GM19397 (cell line): Measurements from ENCODE around the gene CAPN1.

Experiments
- ATAC-seq: cut with Tn5 transposase; IDR thresholded peaks from one replicate; pipeline ENCODE4 v1.9.1; 2021; ENCODE audit warnings: mild to moderate bottlenecking, moderate library complexity; ENCODE audit not compliant: unreplicated experiment

The CAPN1 gene

DNA sequence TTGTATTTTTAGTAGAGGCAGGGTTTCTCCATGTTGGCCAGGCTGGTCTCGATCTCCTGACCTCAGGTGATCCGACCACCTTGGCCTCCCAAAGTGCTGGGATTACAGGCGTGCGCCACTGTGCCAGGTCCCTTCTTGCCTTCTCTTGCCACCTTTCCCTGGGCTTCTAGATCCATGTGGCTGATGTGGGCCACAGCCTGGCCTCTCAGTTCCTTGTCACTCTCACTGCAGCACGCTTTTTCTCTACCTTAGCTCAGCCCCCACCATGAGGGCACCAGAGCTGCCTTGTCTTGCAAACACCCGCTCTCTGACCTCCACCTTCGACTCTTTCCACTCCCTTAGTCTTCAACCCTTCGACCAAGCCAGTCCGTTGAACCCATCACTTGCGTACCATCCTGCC, 7.5 kb downstream of the CAPN1 start:
- no peak for ATAC-seq

DNA sequence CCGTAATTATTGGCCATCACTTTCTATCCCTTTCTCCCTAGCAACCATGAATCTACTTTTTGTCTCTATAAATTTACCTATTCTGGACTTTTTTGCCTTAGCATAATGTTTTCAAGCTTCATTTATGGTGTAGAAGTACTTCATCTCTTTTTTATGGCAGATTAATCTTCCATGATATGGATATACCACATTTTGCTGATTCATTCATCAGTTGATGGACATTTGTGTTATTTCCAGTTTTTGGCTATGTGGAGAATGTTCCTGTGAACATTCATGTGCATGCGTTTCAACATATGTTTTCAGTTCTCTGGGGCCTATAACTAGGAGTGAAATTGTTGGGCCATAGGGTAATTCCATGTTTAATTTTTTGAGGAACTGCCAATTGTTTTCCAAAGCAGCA, 12.8 kb downstream of the CAPN1 start:
- no peak for ATAC-seq

DNA sequence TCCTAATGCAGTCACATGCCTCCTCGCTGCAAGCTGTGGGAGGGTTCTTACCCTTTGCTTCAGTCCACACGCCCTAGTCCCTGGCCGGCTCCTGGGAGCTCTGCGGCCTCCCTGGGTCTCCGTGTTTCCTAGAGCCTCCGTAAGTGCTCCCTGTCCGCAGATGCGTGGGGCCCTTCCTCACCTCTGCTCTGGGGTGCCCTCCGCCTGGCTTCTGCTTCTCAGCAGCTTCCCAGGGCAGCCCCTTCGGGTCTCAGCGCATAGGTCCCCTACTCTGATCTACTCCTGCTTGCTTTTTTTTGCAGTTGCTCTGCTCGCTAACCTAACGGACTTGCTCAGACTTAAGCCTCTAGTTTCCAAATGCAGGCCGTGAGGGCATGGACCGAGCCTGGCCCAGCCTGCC, 22.4 kb downstream of the CAPN1 start:
- no peak for ATAC-seq

DNA sequence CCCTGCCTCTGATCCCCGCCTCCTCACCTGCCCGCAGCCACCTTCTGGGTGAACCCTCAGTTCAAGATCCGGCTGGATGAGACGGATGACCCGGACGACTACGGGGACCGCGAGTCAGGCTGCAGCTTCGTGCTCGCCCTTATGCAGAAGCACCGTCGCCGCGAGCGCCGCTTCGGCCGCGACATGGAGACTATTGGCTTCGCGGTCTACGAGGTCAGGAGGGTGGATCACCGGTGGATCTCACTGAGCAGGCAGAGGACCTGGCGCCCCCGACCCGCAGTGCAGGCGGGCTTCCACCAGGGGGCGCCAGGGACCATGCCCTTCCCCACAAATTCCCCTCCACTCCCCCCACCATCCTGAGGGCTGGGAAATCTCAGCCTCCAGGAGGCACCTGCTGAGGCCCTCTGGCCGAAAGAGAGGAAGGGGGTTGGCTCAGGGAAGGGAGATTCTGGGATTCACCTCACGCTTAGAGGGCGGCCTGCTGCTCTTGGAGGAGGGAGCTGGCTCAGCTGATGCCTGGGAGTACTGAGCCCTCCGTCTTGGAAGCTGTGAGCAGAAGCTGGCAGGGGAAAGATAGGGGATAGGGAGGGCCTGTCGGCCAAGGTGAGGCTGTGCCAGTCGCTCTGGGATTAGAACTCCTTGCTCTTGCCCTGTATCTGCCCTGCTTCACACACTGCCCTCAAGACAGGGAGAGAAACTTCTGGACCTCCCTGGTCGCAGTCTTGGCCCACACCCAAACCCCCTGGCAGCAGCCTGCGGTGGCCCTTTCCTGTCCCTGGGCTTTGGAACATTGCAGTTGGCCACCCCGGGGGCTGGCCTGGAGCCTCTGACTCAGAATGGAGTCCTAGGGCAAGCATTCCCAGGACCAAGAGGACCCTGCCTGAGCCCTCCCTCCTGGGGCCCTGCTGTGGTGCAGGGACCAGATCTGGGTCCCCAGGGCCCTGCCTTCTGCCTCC, 23.2 kb downstream of the CAPN1 start:
- ATAC-seq = no peak

DNA sequence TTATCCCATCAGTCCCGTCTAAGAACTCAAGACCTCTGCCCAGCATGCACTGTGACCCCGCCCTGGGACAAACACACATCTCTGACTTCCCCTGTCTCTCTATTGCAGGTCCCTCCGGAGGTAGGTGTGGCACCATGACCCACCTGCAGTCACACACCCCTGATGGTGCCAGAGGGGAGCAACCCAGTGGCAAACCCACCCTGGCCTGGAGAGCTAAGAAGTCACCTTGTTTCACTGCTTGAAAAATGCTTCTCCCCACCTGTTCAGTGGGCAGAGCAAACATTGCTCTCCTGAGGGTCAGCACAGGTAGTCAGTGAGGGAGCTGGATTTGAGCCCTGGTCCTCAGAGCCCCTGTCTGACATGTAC, 23.9 kb downstream of the CAPN1 start:
- no peak for ATAC-seq

DNA sequence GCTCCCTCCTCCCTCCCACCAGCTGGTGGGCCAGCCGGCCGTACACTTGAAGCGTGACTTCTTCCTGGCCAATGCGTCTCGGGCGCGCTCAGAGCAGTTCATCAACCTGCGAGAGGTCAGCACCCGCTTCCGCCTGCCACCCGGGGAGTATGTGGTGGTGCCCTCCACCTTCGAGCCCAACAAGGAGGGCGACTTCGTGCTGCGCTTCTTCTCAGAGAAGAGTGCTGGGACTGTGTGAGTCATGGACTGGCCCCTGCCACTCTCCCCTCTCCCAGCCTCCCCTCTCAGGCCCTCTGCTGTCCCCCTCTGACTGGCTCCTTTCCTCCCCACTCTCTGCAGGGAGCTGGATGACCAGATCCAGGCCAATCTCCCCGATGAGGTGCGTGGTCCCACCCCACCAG, 24.7 kb downstream of the CAPN1 start:
- no peak for ATAC-seq

DNA sequence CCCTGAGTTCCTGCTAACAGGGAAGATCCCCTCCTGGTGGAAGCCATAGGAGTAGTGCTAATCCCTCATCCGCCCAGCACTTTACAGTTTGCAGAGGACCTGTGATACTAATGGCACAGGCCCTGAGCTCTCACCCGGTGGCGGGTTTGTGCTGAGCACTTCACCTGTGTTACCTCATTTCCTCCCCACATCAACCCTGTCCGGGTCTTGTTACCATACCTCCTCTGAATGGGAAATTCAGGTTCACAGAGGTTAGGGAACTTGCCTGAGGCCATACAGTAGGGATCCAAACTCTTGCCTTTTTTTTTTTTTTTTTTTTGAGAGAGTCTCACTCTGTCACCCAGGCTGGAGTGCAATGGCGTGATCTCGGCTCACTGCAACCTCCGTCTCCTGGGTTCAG, 25.2 kb downstream of the CAPN1 start:
- no peak for ATAC-seq

DNA sequence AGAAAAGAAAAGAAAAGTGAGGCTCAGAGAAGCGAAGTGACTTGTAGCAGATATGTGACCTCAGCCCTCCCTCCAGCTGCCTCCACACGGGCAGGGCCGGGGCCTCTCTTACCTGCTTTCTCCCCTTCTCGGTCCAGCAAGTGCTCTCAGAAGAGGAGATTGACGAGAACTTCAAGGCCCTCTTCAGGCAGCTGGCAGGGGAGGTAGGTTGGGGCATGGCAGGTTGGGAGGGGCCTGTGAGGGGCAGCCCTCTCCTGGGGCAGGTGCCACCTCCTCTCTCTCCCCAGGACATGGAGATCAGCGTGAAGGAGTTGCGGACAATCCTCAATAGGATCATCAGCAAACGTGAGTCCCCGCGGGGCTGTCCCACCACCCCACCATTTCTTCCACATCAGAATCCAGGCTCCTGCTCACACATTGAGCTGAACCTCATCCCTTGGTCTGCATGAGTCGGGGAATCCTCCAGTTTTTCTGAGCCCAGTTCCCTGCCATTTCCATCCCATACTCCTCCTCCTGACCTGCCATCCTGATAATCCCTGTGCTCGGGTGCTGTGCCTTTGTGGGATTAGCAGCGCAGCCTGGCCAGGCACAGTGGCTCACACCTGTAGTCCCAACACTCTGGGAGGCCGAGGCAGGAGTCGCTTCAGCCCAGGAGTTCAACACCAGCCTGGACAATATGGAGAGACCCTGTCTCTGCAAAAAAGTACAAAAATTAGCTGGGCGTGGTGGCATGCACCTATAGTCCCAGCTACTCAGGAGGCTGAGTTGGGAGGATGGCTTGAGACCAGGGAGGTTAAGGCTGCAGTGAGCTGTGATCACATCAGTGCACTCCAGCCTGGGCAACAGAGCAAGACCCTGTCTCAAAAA, 26.4 kb downstream of the CAPN1 start:
- no peak for ATAC-seq

DNA sequence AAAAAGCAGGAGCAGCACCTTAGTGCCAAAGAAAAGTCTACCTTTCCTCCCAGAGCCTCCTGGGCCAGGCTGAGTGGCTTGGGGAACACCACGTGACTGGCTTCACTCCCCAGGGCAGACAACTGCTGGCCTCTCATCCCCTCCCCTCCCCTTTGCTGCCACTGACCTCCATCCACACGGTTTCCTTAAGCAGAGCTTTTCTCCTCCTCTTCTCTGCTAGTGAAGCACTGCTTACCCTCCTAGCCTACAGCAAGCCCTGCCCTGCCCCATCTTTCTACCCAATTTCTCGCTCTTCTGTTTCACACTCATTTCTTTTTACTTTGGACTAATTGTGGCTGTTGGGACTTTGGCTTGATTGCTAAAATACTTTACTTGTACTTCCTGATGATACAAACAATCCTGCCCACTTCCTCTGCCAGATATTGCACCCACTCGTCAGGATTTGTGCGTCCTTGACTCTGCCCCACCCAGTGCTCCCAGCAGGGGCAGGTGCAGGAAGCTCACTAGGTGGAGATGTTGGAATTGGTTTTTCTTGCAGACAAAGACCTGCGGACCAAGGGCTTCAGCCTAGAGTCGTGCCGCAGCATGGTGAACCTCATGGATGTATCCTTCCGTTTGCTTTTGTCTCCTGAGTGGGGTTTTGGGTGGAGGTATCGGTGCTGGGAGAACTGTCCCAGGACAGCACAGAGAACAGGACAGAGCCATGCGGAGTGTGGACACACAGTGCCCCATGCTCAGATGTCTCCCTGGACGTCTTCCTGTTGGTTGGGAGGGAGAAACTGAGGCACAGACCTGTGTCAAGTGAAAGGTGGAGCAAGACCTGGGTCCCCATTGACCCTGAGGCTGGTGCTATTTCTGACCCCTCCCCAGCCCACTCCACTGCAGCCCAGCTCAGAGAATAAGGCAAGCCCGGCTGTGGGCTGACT, 27.3 kb downstream of the CAPN1 start:
- ATAC-seq = no peak

DNA sequence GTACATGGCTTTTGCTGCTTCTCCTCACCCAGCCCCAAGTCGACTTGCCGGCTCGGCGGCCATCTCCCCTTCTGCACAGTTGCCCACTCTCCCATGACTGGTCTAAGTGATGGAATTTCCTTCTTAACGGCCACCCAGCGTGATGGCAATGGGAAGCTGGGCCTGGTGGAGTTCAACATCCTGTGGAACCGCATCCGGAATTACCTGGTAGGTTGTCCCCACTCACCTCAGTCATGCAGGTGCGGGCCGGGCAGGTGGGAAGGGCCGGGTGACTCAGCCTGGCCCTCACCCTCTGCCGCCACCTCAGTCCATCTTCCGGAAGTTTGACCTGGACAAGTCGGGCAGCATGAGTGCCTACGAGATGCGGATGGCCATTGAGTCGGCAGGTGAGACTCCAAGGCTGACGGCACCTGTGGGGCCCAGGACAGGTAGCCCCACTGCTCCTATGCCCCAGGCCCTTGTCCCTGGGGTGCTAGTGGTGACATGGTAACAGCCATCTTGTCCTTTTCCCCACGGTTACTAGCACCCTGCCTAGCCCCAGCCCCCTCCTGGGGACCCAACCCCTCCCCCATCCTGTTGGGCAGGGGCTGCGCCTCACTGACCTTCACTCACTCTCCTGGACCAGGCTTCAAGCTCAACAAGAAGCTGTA, 28.1 kb downstream of the CAPN1 start:
- no peak for ATAC-seq

DNA sequence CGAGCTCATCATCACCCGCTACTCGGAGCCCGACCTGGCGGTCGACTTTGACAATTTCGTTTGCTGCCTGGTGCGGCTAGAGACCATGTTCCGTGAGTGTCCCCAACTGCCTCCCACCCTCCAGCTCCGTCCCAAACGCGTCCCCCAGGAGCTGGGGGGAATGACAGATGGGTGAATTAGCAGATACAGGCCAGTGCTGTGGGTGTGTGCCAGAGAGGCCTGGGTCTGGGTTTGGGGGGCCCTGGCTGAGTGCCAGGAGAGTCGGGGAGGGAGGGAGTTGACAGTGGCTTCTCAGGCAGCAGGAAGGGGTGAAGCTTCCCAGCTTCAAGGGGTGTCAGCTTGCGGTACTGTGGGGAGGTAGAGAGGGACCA, 28.6 kb downstream of the CAPN1 start:
- no peak for ATAC-seq

DNA sequence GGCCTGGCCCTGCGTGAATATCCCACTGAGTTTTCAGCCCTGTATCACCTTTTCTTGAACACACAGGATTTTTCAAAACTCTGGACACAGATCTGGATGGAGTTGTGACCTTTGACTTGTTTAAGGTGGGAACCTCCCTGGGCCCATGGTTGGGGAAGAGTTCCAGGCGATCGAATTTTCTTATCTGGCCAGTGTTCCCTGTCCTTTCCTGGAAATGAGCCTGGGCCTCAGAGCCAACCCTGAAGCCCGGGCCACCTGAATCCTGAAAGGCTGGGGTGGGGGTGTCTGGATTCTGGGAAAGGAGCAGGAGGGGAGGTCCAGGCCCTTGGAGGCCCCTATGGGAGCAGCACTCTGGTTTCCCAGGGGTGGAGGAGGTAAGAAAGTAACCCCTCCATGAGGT, 29.0 kb downstream of the CAPN1 start:
- no peak for ATAC-seq

DNA sequence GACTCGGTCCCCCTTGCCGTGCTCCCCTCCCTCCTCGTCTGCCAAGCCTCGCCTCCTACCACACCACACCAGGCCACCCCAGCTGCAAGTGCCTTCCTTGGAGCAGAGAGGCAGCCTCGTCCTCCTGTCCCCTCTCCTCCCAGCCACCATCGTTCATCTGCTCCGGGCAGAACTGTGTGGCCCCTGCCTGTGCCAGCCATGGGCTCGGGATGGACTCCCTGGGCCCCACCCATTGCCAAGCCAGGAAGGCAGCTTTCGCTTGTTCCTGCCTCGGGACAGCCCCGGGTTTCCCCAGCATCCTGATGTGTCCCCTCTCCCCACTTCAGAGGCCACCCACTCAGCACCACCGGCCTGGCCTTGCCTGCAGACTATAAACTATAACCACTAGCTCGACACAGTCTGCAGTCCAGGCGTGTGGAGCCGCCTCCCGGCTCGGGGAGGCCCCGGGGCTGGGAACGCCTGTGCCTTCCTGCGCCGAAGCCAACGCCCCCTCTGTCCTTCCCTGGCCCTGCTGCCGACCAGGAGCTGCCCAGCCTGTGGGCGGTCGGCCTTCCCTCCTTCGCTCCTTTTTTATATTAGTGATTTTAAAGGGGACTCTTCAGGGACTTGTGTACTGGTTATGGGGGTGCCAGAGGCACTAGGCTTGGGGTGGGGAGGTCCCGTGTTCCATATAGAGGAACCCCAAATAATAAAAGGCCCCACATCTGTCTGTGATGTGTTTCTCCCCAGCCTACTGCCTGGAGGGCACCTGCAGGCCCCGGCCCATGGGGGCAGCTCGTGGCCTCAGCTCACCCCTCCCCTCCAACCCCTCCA, 29.8 kb downstream of the CAPN1 start:
- no peak for ATAC-seq

DNA sequence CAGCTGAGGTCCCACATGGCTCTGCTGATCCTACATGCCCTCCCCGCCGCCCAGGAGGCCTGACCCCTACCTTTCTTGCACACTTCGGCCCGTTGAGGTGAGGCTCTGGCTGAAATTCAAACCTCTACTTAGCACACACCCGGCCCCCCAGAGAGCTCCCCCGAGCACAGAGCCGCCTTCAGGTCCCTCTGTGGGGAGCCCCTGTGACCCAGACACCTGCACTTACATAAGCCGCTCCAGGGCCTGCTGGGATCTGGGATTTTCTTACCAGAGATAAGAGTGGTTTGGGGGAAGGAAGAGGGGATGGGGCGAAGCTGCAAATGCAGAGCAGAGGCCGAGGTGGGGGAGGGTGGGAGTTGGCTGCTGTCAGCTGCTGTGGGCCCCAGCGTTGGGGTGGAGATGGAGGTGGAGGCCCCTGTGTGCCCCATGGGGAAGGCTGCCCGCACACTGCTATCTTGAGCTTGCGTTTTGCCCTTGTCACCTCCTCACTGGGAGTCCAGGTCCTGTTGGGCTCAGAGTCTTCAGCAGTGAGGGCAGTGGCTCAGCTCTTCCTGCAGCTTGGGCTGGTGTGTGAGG, 30.6 kb downstream of the CAPN1 start:
- no peak for ATAC-seq

DNA sequence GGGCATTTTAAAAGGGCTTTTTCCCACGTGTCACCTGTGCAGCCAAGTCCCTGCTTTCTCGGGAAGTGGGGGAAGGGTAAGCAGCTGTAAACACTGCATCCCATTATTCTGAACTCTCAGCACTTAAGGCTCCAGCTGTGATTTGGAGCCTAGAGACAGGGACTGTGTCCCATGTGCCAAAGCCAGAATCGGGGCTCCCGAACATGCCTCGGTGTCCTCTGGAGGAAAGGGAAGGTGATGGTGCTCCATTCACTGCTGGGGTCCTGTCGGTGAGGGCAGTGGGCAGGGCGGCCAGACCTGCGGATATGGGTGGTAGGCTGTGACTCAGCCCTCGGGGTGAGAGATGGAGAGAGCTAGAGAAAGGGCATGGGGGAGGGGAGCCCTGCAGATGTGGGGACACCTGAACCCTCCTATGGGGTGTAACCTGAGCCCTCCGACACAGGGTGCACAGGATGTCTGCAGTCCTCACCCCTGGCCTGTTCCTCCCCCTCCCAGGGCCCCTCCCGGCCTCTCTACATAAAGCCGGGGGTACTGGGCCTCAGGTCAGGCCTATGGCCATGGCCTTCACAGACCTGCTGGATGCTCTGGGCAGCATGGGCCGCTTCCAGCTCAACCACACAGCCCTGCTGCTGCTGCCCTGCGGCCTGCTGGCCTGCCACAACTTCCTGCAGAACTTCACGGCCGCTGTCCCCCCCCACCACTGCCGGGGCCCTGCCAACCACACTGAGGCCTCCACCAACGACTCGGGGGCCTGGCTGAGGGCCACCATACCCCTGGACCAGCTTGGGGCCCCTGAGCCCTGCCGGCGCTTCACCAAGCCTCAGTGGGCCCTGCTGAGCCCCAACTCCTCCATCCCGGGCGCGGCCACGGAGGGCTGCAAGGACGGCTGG, 31.8 kb downstream of the CAPN1 start:
- no peak for ATAC-seq

DNA sequence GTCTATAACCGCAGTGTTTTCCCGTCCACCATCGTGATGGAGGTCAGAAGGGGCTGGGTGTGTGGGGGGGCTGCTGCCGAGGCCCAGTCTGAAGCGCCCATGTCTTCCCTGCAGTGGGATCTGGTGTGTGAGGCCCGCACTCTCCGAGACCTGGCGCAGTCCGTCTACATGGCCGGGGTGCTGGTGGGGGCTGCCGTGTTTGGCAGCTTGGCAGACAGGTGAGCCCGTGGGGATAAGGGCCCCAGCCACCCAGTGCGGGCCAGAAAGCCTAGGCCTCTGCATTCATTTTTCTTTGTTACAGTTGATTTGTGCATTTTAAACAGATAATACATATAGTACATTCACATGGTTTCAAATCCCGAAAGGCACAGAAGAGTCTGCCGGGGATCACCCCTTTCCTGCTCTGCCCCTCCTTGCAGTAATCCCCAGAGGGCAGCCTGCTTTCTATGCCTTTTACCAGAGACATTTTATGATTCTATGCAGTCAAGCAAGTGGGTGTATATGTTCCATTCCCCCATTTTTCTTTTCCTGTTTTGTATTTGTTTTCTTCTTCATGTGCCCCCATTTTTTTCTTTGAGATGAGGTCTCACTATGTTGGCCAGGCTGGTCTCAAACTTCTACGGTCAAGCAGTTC, 32.6 kb downstream of the CAPN1 start:
- ATAC-seq = no peak

DNA sequence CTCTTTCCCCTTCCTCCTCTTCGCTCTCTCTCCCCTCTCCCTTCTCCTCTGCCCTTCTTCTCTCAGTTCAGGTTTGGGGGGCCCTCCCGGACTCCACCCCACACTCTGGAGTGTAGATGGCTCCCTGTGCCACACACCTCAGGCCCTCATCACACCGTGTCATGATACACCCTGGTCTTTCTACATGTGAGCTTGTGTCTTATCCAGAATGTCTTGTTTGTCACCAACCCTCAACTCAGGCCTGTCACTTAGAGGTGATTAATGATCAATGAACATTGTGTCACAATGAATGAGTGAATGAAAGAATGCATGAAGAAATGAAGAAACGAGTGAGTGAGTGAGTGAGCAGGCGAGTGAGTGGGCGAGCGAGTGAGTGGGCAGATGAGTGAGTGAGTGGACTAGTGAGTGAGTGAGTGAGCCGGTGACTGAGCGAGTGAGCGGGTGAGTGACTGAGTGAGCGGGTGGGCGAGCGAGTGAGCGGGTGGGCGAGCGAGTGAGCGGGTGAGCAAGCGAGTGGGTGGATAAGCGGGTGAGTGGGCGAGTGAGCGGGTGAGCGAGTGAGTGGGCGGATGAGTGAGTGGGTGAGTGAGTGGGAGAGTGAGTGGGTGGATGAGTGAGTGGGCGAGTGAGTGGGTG, 33.8 kb downstream of the CAPN1 start:
- no peak for ATAC-seq
